Tracheal epithelial cell (primary cell): Measurements from ENCODE around the gene NAP1L4. TPM values are rescaled to one million over a fixed set of nuclear protein-coding genes. Genes with fewer than 3 reads are reported as not detected.

Experiments used
- total RNA-seq: library from RNA; depleted of rRNA; stranded (reverse); fragments of >200 nt; gene quantifications from 2 replicates; pipeline ENCODE4 v1.2.1, GENCODE V29; 2014

Gene NAP1L4
- total RNA-seq, result 117 and 123 TPM in 2 replicates

GRCh38 chr11:2992234-2992996, at the start of gene NAP1L4:
Gene NAP1L4, minus strand, starts transcription at chr11:2992329. Its CDS starts 13,109 bp downstream, at chr11:2979220.

GRCh38 chr11:2928605-2929530, 63.3 kb downstream of the NAP1L4 start, which contains the start of gene PHLDA2:
Gene PHLDA2, minus strand, starts transcription at chr11:2929420. Its CDS starts 56 bp downstream, at chr11:2929364.

Other genes starting within 250 kb of the NAP1L4 start
- 13.5 and 23.2 TPM in 2 replicates for gene CDKN1C, start 106.6 kb downstream of the NAP1L4 start, total RNA-seq
- gene PHLDA2, start 62.9 kb downstream of the NAP1L4 start, total RNA-seq, result 7.7 and 14.7 TPM in 2 replicates
- gene CARS1, start 65.1 kb upstream of the NAP1L4 start, total RNA-seq, result 82.7 and 90.2 TPM in 2 replicates
- gene OSBPL5, start 173.0 kb upstream of the NAP1L4 start, total RNA-seq, result 19.8 and 20.7 TPM in 2 replicates
- gene MRGPRG, start 226.5 kb upstream of the NAP1L4 start, total RNA-seq, result not detected in 2 replicates
- gene MRGPRE, start 240.1 kb upstream of the NAP1L4 start, total RNA-seq, result 0.72 TPM in 1 of 2 replicates, not detected in the other